Fibroblast of skin of scalp (primary cell): Measurements from ENCODE around the gene ERP44.
"Not testable (repeated sequence)": the region's sequence is repeated elsewhere in the genome, so short reads cannot be mapped to it uniquely, and the experiment has no call there.

Source experiments
- DNase-seq: peaks from one replicate; pipeline ENCODE4 v3.0.0-alpha.2; 2013

The ERP44 gene

DNA sequence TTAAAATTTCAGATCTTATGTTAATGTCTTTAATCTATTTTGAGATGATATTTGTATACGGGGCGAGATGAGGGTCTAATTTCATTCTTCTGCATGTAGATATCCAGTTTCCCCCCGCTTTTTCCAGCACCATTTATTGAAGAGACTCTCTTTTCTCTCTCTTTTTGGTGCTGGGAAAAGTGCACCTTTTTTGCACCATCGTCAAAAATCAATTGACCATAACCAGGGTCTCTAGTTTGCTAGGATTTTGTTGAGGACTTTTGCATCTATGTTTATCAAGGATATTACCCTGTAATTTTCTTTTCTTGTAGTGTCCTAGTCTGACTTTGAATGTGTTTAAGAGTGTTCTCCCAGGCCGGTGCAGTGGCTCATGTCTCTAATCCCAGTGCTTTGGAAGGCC is 99.0 kb downstream of the ERP44 start:
- DNase-seq, result no peak

DNA sequence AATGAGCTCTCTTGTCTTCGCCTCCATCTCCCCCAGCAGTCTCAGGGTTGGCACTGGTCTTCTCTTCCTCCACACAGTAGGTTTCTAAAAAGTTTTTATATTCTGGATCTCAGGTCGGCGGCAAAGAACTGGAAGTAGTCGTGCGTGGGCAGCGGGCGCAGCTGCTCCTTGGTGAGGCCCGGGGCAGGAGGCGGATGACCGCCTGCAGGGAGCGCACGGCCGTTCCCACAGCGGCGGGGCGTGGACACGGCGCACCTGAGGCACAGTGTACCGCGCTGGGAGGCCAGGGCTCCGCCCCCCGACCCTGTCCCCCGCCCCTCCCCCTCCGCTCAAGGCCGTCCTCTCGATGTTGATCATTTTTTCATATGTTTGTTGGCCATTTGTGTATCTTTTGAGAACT is 99.9 kb downstream of the ERP44 start:
- no peak for DNase-seq

GRCh38 chr9:99998266-99998665 is 100.5 kb downstream of the ERP44 start:
- no peak for DNase-seq

DNA sequence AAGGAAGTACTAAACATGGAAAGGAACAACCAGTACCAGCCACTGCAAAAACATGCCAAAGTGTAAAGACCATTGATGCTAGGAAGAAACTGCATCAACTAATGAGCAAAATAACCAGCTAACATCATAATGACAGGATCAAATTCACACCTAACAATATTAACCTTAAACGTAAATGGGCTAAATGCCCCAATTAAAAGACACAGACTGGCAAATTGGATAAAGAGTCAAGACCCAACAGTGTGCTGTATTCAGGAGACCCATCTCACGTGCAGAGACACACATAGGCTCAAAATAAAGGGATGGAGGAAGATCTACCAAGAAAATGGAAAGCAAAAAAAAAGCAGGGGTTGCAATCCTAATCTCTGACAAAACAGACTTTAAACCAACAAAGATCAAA is 108.3 kb downstream of the ERP44 start:
- DNase-seq, result not testable (repeated sequence)

DNA sequence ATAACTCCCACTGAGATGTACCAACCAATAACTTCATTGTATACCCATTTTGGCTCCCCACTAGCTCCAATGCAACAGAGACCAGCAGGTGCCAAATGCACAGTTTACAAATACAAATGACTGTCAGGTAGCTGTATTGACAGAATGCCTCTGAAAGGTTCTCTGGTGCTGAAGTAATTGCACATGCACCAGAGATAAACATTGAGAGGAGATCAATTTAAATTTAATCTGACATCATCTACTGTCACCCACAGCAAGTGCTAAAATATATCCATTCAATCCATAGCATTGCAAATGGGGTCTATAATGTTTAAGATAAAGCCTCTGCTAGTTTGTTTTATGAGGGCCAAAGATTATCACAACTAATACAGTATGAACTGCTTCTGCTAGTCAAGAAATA is 112.2 kb downstream of the ERP44 start:
- DNase-seq, result no peak

DNA sequence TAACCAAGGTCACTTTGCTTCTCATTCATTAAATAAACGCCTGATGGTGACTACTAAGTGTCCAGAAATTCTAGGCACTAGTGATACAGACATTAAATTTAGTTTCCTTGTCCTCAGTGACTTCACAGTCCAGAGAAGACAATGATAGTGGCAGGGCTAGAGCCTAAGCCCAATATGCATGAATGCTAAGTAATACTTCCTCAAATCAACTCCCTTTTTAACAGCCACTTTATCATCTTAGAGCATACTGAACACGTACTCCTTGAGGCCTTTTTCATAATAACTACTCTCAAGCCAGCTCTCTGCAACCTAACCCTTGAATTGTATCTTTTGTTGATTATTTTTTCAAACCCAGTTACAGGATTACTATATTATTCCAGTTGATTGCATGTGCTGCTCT is 118.2 kb downstream of the ERP44 start:
- no peak for DNase-seq

DNA sequence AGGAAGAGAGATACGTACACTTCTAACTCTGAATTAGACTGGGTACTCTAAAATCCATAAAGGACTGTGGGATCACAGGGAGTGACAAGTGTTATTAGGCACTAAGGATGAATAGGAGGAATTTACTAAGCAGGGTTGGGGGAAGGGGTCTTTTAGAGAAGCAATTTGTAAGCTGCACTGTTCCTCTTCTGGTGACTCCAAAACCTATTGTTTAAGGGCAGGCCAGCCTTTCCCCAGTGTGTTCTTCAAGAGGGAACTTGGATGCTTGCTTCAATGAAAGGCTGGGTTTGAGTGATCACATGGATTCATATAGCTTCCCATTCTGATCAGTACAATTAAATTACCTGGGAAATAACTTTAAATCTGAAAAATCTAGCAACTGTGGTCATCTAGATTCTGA is 120.6 kb downstream of the ERP44 start:
- DNase-seq, result no peak

DNA sequence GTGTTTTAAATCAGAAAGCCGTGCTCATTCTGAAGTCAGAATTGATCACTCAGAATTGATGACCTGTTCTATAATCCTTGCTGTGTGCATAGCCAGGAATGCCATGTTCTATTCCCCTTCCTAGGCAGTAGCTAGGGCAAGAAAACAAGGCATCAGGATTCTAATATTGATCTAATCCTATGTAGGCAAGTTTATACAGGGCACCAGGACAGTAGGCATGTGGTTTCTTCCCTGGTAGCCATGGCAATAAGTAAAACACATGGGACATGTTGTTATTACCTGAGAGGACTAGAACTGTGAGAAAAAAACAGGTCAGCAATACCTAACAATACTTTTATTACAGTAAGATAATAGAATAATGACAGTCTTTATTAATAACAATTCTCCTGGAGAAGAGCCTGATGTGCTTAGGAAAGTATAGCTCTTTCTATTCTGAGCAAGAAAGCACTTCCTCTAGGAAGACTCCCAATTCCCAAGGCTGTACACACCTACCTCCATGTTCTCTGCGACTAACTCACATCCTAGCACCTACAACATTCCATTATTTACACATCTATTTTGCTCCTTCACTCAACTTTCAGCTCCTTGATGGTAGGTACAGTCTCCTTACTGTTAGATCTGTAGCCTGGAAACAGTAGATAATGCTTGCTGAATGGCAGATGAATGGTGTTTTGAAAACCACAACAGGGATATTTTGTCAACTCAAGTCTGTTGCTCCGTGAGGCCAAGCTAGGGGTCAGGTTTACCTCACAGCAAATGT is 121.6 kb downstream of the ERP44 start:
- no peak for DNase-seq

DNA sequence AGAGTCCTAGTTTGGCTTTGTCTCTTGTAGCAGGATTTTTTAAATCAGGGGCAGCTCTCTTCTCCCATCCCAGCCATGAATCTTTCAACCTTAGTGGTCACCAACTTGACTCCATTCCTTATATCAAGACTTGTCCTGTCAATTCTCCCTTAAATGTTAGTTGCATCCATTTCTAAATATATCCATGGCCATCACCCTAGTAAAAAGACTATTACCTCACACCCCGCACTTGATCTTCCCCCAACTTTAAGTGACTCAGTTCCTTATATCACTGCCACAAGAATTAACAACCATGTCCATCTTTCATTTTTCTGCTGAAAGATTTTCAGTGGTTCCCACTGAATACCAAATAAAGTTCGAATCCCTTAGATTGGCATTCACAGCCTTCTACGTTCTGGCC is 125.3 kb downstream of the ERP44 start:
- DNase-seq, result peak; percentile 7

DNA sequence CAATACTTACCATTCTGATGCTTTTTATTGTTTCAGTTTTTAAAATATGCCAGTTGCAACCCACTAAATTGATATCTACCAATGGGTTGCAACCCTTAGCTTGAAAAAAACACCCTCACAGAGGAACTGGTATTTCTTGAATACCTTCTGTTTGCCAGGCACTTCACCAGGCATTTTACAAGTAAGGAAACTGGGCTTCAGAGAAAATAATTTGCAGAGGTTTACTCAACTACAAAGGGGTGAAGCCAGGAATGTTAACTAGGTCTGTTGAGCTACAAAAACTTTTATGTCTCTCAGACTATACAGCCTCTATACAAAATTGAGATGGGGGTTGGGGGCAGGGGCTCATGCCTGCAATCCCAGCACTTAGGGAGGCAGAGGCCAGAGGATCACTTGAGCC is 127.4 kb downstream of the ERP44 start:
- no peak for DNase-seq

GRCh38 chr9:99970481-99970880 is 128.3 kb downstream of the ERP44 start:
- DNase-seq, result no peak

- DNase-seq, result no peak
Observed at GRCh38 chr9:99967457-99967856, 131.3 kb downstream of the ERP44 start.

GRCh38 chr9:99966716-99967115 is 132.1 kb downstream of the ERP44 start:
- DNase-seq, result peak; percentile 26

DNA sequence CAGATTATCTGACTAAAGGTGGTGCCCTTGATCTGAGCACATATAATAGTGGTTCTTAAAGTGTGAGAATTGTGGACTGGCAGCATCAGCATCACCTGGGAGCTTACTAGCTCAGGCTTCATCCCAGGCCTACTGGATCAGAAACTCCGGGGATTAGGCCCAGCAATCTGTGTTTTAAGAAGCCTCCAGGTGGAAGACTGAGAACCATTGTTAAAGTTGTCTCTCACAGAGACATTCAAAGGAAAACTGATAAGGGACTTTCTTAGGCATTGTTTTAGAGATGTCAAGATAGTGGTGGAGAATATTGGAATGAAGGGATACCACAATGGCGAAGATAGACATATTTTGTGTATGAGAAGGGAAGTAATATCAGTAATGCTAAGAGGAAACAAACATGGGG is 132.8 kb downstream of the ERP44 start:
- DNase-seq, result no peak

DNA sequence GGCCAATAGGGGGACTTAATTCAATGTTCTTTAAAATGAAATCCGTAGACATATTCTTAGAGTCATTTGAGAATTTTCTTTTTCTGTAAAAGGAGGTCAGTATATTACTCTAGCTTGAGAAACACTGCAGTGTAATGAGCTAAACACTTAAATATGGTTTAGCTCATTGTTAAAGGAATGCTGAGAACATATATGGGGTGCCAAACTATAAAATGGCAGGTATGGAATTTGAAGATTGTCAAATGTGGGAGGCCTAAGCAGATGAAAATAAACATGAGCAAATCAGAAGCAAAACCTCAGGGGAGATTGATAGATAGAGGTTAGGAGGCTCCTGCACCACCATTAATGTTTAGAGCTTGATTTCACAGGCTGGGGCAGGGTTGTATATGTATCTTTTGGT is 134.5 kb downstream of the ERP44 start:
- peak; percentile 72 for DNase-seq

GRCh38 chr9:99962680-99963261 is 136.0 kb downstream of the ERP44 start:
- DNase-seq, result no peak

DNA sequence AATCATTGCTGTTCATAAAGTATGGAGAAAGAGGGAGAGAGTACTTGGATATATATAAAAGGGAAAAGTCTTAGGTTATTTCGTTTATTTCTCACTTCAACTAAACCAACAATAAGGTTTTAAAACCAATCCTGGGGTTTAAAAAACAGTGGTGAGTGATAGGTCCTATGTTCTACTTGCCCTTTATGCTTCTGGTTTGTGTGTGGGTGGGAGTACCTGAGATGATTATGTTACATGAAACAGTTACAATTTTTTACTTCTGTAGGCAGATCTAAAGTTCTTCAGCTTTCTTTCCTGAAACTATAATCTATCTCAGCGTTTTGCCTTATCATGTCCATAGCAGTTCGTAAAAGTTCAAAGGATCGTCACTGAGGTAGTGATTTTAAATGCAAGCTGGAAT is 143.2 kb downstream of the ERP44 start:
- no peak for DNase-seq

DNA sequence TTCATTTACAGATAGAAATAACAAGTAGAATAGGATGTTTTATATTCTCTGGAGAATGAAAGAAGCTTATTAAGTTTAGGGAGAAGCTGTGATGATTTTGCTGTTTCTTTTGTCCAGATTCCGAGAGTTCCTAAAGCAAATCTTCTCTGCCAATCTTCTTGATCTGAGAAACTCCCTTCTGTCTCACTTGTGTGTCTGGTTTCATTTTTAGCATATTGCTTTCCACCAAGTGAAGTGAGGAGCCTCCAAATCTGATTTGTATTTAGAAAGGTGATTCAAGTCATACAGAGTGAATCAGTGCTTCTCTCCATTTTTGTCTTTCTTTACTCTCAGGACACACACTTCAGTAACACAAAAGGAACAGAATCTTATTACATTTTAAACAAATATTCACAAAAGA is 144.0 kb downstream of the ERP44 start:
- no peak for DNase-seq

DNA sequence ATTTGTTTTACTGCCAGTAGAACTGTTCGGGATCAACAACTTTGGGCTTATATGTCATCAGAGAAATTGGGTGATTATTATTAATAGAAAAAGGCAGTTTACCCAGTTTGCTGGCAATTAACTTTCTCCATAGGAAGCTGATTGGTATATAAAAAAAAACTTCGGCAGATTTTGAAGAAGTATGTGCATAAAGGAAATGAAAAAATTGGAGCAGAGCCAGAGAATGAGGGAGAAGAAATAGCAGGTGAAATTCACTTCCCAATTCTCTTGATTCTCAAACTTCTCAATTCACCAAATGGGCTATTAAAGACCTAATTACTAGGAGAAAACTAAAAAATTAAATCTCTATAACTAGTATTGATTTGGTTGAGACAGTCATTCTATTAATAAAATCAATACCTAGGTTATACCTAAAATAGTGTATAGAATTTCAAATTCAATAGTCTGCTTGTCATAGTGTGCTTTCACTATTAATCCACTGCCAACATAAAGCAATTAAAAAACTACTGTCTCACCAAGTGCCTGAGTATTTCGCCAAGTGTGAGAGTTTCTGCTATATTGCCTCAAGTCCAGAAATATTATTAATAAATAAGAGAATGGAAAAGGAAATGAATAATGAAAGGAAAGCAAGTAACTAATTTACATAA is 144.8 kb downstream of the ERP44 start:
- DNase-seq, result no peak

DNA sequence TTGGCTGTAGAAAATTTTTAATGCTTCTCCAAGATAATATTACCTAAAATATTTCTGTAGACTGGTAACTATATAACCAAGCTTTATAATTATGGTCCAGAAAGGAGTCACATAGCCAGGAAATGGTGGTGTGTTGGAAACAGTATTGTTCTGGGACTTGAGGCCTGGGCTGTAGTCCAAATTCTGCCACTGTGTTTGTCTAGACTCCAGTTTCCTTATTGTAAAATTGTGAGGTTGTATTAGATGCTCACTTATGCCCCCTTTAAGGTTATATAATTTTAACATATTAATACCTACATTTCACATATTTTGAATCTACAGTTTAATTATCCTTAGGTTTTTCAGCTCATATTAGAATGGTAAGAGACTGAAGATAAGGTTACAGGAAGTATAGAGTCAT is 149.9 kb downstream of the ERP44 start:
- DNase-seq, result peak; percentile 9

GRCh38 chr9:99948482-99948881 is 150.3 kb downstream of the ERP44 start:
- no peak for DNase-seq

GRCh38 chr9:99947395-99947794 is 151.4 kb downstream of the ERP44 start:
- DNase-seq, result peak; percentile 10

DNA sequence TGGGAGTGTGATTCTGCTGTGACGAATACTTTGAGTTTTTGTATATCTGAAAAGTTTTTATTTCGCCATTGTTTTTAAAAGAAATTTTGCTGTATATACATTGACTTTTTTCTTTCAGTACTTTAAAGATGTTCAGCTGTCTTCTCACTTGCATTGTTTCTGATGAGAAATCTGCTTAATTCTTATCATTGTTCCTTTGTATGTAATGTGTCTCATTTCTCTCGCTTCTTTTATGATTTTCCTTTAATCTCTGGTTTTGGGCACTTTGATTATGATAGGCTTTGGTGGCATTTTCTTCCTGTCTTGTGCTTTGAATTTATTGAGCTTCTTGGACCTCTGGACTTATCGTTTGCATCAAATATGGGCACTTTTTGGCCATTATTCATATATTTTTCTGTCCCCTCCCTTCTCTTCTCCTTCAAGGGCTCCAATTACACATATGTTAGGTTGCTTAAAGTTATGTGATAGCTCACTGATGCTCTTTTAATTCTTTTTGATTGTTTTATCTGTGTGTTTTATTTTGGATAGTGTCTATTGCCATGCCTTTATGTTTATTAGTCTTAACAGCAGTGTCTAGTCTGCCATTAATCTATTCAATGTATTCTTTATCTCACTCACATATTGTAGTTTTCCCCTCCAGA is 161.7 kb downstream of the ERP44 start:
- DNase-seq, result no peak
